Tracheal epithelial cell (primary cell): ENCODE data around the gene REC114. TPM values are rescaled to one million over a fixed set of nuclear protein-coding genes. Genes with fewer than 3 reads are reported as not detected.

Source experiments
- total RNA-seq: library from RNA; depleted of rRNA; stranded (reverse); fragments of >200 nt; gene quantifications from 2 replicates; pipeline ENCODE4 v1.2.1, GENCODE V29; 2014

REC114 gene
- total RNA-seq = not detected in 2 replicates

DNA sequence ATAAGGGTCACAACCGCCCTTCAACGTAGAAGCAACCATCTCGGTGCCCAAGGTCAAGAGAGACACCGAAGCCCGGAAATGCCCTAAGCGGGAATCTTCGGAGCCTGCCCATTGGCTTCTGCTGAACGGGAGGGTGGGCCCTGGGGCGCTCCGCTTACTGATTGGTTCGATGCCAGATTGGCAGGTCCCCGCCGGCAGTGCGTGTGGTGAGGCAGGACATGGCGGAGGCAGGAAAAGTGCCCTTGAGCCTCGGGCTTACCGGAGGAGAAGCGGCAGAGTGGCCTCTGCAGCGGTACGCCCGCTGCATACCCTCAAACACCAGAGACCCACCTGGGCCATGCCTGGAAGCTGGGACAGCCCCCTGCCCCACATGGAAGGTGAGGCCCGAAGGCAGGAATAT lies at the start of gene REC114:
Gene REC114, plus strand, starts transcription at position 197 of the 400 bp plus-strand sequence. Its CDS starts 22 bp downstream, at position 219.

Other genes starting within 250 kb of the REC114 start
- gene HCN4, start 74.2 kb upstream of the REC114 start, total RNA-seq = under 0.01 TPM in 1 of 2 replicates, not detected in the other
- gene NPTN, start 190.2 kb downstream of the REC114 start, total RNA-seq = 106 and 109 TPM in 2 replicates
- gene CD276, start 241.2 kb downstream of the REC114 start, total RNA-seq = 31.5 and 76.1 TPM in 2 replicates